Measurements from ENCODE around the gene PHACTR3.

Gene PHACTR3

GRCh38 chr20:59631751-59632540, 27.6 kb downstream of the PHACTR3 start:
- TF ChIP-seq RAD21 (IDR thresholded peaks at IDR 0.05; ENCODE audit: low read depth) (no peak), EP300 (IDR thresholded peaks at IDR 0.05; ENCODE audit: borderline replicate concordance) (no peak), TCF12 (IDR thresholded peaks at IDR 0.05; ENCODE audit: low read depth) (no peak), MAX (IDR thresholded peaks at IDR 0.05) (no peak), CEBPB (IDR thresholded peaks at IDR 0.05) (no peak), TEAD4 (IDR thresholded peaks at IDR 0.05) (no peak), EGR1 (IDR thresholded peaks at IDR 0.05) (no peak), TAF1 (IDR thresholded peaks at IDR 0.05; ENCODE audit: low read depth) (no peak), CREB1 (IDR thresholded peaks at IDR 0.05; ENCODE audit: low read depth) (no peak), YY1 (IDR thresholded peaks at IDR 0.05; ENCODE audit: low read depth) (no peak), FOXM1 (IDR thresholded peaks at IDR 0.05; ENCODE audit: borderline replicate concordance, low read depth) (no peak)

GRCh38 chr20:59632541-59633113, 28.3 kb downstream of the PHACTR3 start:
- no peak for TF ChIP-seq TCF12 (IDR thresholded peaks at IDR 0.05; ENCODE audit: low read depth)
- TF ChIP-seq TAF1 (IDR thresholded peaks at IDR 0.05; ENCODE audit: low read depth): no peak
- no peak for TF ChIP-seq NFIC (IDR thresholded peaks at IDR 0.05)
- no peak for TF ChIP-seq TEAD4 (IDR thresholded peaks at IDR 0.05)
- TF ChIP-seq CREB1 (IDR thresholded peaks at IDR 0.05; ENCODE audit: low read depth): no peak
- no peak for TF ChIP-seq REST (IDR thresholded peaks at IDR 0.05; ENCODE audit: low read depth)
- TF ChIP-seq RAD21 (IDR thresholded peaks at IDR 0.05; ENCODE audit: low read depth): no peak
- no peak for TF ChIP-seq ZBTB7A (IDR thresholded peaks at IDR 0.05; ENCODE audit: low read depth)
- TF ChIP-seq EP300 (IDR thresholded peaks at IDR 0.05; ENCODE audit: borderline replicate concordance): no peak
- no peak for TF ChIP-seq YY1 (IDR thresholded peaks at IDR 0.05; ENCODE audit: low read depth)
- no peak for TF ChIP-seq CEBPB (IDR thresholded peaks at IDR 0.05)
- TF ChIP-seq EGR1 (IDR thresholded peaks at IDR 0.05): no peak
- TF ChIP-seq MAX (IDR thresholded peaks at IDR 0.05): no peak
- no peak for TF ChIP-seq FOXM1 (IDR thresholded peaks at IDR 0.05; ENCODE audit: borderline replicate concordance, low read depth)
- TF ChIP-seq USF1 (IDR thresholded peaks at IDR 0.05): no peak

- TF ChIP-seq NFIC (IDR thresholded peaks at IDR 0.05) (no peak), FOXM1 (IDR thresholded peaks at IDR 0.05; ENCODE audit: borderline replicate concordance, low read depth) (no peak), CREB1 (IDR thresholded peaks at IDR 0.05; ENCODE audit: low read depth) (no peak), MAX (IDR thresholded peaks at IDR 0.05) (no peak), CEBPB (IDR thresholded peaks at IDR 0.05) (no peak), YY1 (IDR thresholded peaks at IDR 0.05; ENCODE audit: low read depth) (no peak), EGR1 (IDR thresholded peaks at IDR 0.05) (no peak), RAD21 (IDR thresholded peaks at IDR 0.05; ENCODE audit: low read depth) (no peak)
Observed at GRCh38 chr20:59633656-59634251, 29.4 kb downstream of the PHACTR3 start.

- TF ChIP-seq RAD21 (IDR thresholded peaks at IDR 0.05; ENCODE audit: low read depth): no peak
- TF ChIP-seq TAF1 (IDR thresholded peaks at IDR 0.05; ENCODE audit: low read depth): no peak
- TF ChIP-seq EGR1 (IDR thresholded peaks at IDR 0.05): no peak
- TF ChIP-seq FOXM1 (IDR thresholded peaks at IDR 0.05; ENCODE audit: borderline replicate concordance, low read depth): no peak
- no peak for TF ChIP-seq NFIC (IDR thresholded peaks at IDR 0.05)
- TF ChIP-seq ZBTB7A (IDR thresholded peaks at IDR 0.05; ENCODE audit: low read depth): no peak
- TF ChIP-seq CREB1 (IDR thresholded peaks at IDR 0.05; ENCODE audit: low read depth): no peak
- TF ChIP-seq TCF12 (IDR thresholded peaks at IDR 0.05; ENCODE audit: low read depth): no peak
- no peak for TF ChIP-seq CEBPB (IDR thresholded peaks at IDR 0.05)
- TF ChIP-seq USF1 (IDR thresholded peaks at IDR 0.05): no peak
- TF ChIP-seq TEAD4 (IDR thresholded peaks at IDR 0.05): no peak
- TF ChIP-seq EP300 (IDR thresholded peaks at IDR 0.05; ENCODE audit: borderline replicate concordance): no peak
- no peak for TF ChIP-seq MAX (IDR thresholded peaks at IDR 0.05)
- TF ChIP-seq REST (IDR thresholded peaks at IDR 0.05; ENCODE audit: low read depth): no peak
- TF ChIP-seq YY1 (IDR thresholded peaks at IDR 0.05; ENCODE audit: low read depth): no peak
Observed at GRCh38 chr20:59634435-59635005, 30.2 kb downstream of the PHACTR3 start.

Data from Ishikawa (cell line).